ENCODE data around the gene ATP6V1A.

- TF ChIP-seq CTCF (IDR thresholded peaks at IDR 0.05; ENCODE audit: low read depth, low read length, poor library complexity, severe bottlenecking) (no peak), EZH2phosphoT487 (IDR thresholded peaks at IDR 0.05; ENCODE audit: borderline replicate concordance, low read length) (no peak)
Measured at GRCh38 chr3:113741620-113742019, 5.2 kb upstream of the ATP6V1A start.
